Pancreas (tissue), 10 donors: Measurements from ENCODE around the gene GGACT. TPM values are rescaled to one million over a fixed set of nuclear protein-coding genes. Genes with fewer than 3 reads are reported as not detected.

Experiments
- ATAC-seq, 4 donors: fragments of 200-7000 bp; cut with Tn5 transposase; one replicate each; pipeline versions ENCODE4 v1.8.0 to v1.9.1; 2020; ENCODE audit warnings: mild to moderate bottlenecking in 4 of 4, moderate library complexity in 4 of 4
- DNase-seq, 6 donors: peaks; one replicate each; pipeline ENCODE4 v3.0.0-alpha.2; 2020
- FAIRE-seq: peaks from 2 replicates; lab custom pipeline; 2012; peaks lifted over from hg19 to GRCh38; lab: Jason Lieb, UNC
- H3K27ac ChIP-seq, 4 donors: fragments of 200-600 bp; sonication (generic); 1 replicate in 3 of 4; 2 replicates in 1 of 4; pipeline versions ENCODE4 v1.5.0 to v1.8.0; 2020
- H3K27me3 ChIP-seq, 4 donors: fragments of 200-600 bp; one replicate each; pipeline ENCODE4 v1.8.0; 2021
- H3K36me3 ChIP-seq, 3 donors: fragments of 200-600 bp; sonication (generic) in 1 of 3; one replicate each; pipeline versions ENCODE4 v1.5.0 to v1.8.0; 2020 to 2021
- H3K4me1 ChIP-seq, 3 donors: fragments of 200-600 bp; one replicate each; pipeline ENCODE4 v1.8.0; 2021
- H3K4me3 ChIP-seq, 4 donors: fragments of 200-600 bp; sonication (generic) in 2 of 4; one replicate each; pipeline versions ENCODE4 v1.5.0 to v1.8.0; 2020 to 2021
- H3K9me3 ChIP-seq, 4 donors: fragments of 200-600 bp; one replicate each; pipeline ENCODE4 v1.8.0; 2021
- WGBS, 2 donors: extraction: QIAGEN DNeasy Blood & Tissue Kit; methylation state at CpG; one replicate each; pipeline ENCODE4 v1.1.7; 2013; 5-methylcytosine and 5-hydroxymethylcytosine counted together
- intact Hi-C, 3 donors: fragments of 100-400 bp; cut with DNase I; formaldehyde crosslinking; loops; one replicate each; pipeline versions ENCODE4 v1.11.1 to v1.14.2; 2022
- polyA plus RNA-seq, 2 donors: library from polyadenylated mRNA; stranded (reverse); fragments of 200-250 nt; gene quantifications; one replicate each; pipeline ENCODE4 v1.2.3, GENCODE V29; 2013
- total RNA-seq, 6 donors: library from RNA; stranded (reverse); fragmentation: NEBNext Ultra II Directional in 4 of 6; extraction: Animal tissue kit (Norgen Biotek cat#: 25700) in 4 of 6; gene quantifications; one replicate each; pipeline versions ENCODE4 v1.2.1 to v1.2.4, GENCODE V29; 2021 to 2023
- TF ChIP-seq, protein P1 (sequence below), 4 donors: fragments of 200-600 bp; sonication (generic) in 3 of 4; IDR thresholded peaks; one replicate each; pipeline versions ENCODE4 v1.5.0 to v1.8.0; 2021; ENCODE audit warnings: antibody characterized with exemption in 4 of 4
- donor health status: healthy with polysubstance abuse.
- donor health status: DM: no; HTN: no; CAD: no; lungs with moderate emphysema.
- donor health status: DM: no; HTN: no; CAD: no.
- donor health status: control.
- donor health status: control.
- donor health status: Bipolar disorder and iron deficiency.
- donor health status: DM: yes; HTN: yes; CAD: no.
- donor health status: DM: no; HTN: no; CAD: no.
- donor health status: DM: no; HTN: no; CAD: no.
- donor health status: DM: yes; HTN: yes; CAD: no.

Gene GGACT
- total and polyA plus RNA-seq, 8 donors: 1.6 to 7.0 (median 6.1) TPM

DNA sequence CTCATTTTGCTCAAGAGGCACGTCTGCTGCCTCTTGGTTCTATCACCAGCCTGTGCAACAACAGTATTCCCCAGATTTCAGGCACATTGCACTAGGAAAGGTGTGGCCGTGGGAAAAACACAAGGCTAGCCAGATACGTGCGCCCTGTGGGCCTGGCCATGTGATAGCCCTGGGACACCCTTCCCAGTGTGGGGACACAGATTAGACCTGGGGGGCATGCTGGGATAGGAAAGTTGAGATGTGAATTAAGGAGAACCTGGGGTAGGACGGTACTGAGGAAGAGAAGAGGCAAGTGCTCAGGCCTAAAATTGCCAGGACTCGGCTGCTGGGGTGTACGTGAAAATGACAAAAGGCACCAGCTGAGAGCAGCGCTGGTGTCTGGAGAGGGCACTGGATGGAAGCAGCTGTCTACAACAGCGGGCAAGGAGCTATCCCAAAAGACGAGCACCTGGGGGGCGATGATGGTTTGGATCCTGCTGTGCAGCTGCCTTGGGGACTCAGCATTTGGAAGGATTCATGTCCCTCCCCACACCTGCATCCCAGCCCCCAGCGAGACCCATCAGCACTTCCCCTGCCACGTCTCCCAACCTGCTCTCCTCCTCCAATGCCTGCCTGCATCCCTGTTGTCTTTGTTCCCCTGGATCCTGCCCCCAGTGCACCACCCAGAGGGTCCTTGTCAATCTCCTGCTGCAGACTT lies 54.3 kb downstream of the GGACT start:
- DNase-seq: no peak

DNA sequence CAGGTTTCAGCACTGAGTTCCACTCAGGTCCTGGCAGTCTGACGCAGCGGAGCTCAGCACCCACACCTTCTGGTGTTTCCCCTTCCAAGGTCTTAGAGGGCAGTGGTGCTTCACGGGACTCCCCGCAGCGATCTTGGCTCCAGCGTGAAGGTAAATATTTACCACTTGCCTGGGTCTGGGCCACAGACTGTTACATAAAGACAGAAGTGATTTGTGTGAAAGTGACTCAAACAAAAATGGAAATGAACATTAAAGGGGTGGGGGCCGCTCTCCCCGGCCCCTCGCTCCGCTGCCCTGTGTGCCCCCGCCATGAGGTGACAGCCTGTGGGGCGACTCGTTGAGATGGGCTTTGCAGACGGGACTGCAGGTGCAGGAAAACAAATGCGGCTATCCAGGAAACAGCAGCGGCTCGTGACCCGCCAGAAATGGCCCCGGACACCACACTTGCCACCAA lies 55.0 kb downstream of the GGACT start:
- Histone ChIP-seq H3K27me3 (no peaks in the 10 kb centered on the region), H3K4me1 (peaks cover 19 to 25% (median 22%) of the 10 kb centered on the region in 3 donors), H3K9me3 (no peaks in the 10 kb centered on the region), H3K27ac (peak overlapping the region; percentile 37 to 74 (median 64)), H3K4me3 (peak overlapping the region in 1 of 4 donors; percentile 8), H3K36me3 (no peaks in the 10 kb centered on the region)
- DNase-seq (peak in 5 of 6 donors; percentile 79 to 87 (median 84)), FAIRE-seq (no peak), ATAC-seq (peak; percentile 86 to 89 (median 88))
- intact Hi-C loops: no loop called here
- TF ChIP-seq, protein P1, sequence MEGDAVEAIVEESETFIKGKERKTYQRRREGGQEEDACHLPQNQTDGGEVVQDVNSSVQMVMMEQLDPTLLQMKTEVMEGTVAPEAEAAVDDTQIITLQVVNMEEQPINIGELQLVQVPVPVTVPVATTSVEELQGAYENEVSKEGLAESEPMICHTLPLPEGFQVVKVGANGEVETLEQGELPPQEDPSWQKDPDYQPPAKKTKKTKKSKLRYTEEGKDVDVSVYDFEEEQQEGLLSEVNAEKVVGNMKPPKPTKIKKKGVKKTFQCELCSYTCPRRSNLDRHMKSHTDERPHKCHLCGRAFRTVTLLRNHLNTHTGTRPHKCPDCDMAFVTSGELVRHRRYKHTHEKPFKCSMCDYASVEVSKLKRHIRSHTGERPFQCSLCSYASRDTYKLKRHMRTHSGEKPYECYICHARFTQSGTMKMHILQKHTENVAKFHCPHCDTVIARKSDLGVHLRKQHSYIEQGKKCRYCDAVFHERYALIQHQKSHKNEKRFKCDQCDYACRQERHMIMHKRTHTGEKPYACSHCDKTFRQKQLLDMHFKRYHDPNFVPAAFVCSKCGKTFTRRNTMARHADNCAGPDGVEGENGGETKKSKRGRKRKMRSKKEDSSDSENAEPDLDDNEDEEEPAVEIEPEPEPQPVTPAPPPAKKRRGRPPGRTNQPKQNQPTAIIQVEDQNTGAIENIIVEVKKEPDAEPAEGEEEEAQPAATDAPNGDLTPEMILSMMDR (IDR thresholded peaks at IDR 0.05): no peak
- 19 to 23% methylated on average over 19 of the region's 19 CpGs for WGBS, 2 donors

More for the DNA sequence above, 54.3 kb downstream of the GGACT start:
- FAIRE-seq: no peak
- H3K27ac ChIP-seq: peak overlapping the region; percentile 37 to 74 (median 64)
- H3K36me3 ChIP-seq: no peaks in the 10 kb centered on the region
- no peaks in the 10 kb centered on the region for H3K27me3 ChIP-seq
- intact Hi-C loops: no loop called here
- no peak overlapping the region for H3K4me3 ChIP-seq
- ATAC-seq: peak in 1 of 4 donors; percentile 3
- no peaks in the 10 kb centered on the region for H3K9me3 ChIP-seq
- TF ChIP-seq, protein P1 (IDR thresholded peaks at IDR 0.05): no peak
- peaks cover 19 to 25% (median 22%) of the 10 kb centered on the region in 3 donors for H3K4me1 ChIP-seq
- WGBS, 2 donors: 67 to 75% methylated on average over 13 of the region's 13 CpGs

DNA sequence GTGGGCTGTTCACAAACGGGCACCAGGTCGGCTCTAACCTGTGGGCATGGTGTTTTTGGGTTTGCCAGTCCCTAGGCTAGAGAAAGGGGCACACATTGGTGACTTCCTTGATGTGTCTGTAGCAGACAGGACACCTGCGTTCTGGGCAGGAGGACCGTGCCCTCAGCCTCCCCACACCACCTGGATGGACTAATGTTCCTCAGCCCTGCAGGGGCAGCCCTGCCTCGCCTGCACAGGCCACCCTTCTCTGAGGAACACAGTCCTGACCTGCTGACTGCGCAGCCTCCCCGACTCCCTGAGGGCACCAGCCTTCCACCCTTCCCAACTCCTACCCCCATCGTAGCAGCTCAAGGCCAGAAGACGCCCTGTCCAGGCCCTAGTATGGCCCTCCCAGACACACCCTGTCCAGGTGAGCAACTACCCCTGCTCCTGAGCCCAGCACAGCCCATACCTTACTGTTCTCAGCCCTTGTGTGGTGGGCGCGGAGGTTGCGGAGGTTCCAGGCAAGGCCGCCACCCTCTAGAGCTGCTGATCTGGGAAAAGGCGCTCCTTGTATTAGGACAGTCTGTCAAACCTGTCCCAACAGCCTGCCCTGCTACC lies 55.7 kb downstream of the GGACT start:
- FAIRE-seq (no peak), DNase-seq (peak in 2 of 6 donors; percentile 21 to 31), ATAC-seq (peak; percentile 11 to 26 (median 22))
- no peaks in the 10 kb centered on the region for H3K27me3 ChIP-seq
- H3K36me3 ChIP-seq: no peaks in the 10 kb centered on the region
- peaks cover 19 to 25% (median 22%) of the 10 kb centered on the region in 3 donors for H3K4me1 ChIP-seq
- no peaks in the 10 kb centered on the region for H3K9me3 ChIP-seq
- peak overlapping the region; percentile 6 to 74 (median 64) for H3K27ac ChIP-seq
- no peak overlapping the region for H3K4me3 ChIP-seq
- 44 to 56% methylated on average over 14 of the region's 14 CpGs for WGBS, 2 donors
- intact Hi-C loops: no loop called here
- TF ChIP-seq, protein P1 (IDR thresholded peaks at IDR 0.05): no peak

DNA sequence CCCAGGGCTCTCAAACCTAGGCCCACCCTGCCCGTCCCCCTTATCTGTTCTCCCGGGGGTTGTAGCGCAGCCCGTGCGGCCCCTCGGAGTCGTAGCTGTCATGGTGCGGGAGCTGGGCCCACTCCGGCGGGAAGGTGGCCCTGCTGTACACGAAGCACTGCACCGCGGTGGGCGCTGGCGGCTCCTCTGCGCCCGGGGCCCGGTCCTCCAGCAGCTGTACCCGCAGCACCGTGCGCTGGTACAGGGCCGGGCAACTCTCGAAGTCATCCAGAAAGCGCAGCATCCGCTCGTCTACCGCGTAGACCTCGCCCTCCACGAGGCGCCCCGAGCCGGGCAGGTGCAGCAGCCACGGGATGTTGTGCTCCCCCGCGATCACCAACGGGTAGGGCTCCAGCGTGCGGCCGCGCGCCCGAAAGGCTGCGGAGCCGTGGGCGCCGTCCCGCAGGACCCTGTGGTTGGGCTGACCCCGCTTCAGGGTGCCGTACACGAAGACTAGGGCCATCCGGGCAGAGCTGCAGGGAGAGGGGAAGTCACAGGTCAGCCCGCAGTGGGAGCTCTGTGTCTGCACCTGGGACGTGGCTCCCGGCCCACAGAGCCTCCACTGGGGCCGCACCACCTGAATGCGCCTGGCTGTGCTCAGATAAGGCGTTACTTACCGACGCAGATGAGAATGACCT lies 56.4 kb downstream of the GGACT start:
- Histone ChIP-seq H3K4me1 (peaks cover 19 to 25% (median 22%) of the 10 kb centered on the region in 3 donors), H3K36me3 (no peaks in the 10 kb centered on the region), H3K27ac (peak overlapping the region in 1 of 4 donors; percentile 61), H3K9me3 (no peaks in the 10 kb centered on the region), H3K27me3 (no peaks in the 10 kb centered on the region), H3K4me3 (no peak overlapping the region)
- ATAC-seq (peak; percentile 55 to 75 (median 62)), DNase-seq (peak in 4 of 6 donors; percentile 67 to 87 (median 77)), FAIRE-seq (no peak)
- TF ChIP-seq, protein P1 (IDR thresholded peaks at IDR 0.05): no peak
- intact Hi-C loops: no loop called here
- 86 to 88% methylated on average over 59 to 60 of the region's 60 CpGs for WGBS, 2 donors
